ENCODE results near the gene RPS19.
A peak's percentile ranks its signal among the peaks of the same experiment; 100 is the strongest.

DNA sequence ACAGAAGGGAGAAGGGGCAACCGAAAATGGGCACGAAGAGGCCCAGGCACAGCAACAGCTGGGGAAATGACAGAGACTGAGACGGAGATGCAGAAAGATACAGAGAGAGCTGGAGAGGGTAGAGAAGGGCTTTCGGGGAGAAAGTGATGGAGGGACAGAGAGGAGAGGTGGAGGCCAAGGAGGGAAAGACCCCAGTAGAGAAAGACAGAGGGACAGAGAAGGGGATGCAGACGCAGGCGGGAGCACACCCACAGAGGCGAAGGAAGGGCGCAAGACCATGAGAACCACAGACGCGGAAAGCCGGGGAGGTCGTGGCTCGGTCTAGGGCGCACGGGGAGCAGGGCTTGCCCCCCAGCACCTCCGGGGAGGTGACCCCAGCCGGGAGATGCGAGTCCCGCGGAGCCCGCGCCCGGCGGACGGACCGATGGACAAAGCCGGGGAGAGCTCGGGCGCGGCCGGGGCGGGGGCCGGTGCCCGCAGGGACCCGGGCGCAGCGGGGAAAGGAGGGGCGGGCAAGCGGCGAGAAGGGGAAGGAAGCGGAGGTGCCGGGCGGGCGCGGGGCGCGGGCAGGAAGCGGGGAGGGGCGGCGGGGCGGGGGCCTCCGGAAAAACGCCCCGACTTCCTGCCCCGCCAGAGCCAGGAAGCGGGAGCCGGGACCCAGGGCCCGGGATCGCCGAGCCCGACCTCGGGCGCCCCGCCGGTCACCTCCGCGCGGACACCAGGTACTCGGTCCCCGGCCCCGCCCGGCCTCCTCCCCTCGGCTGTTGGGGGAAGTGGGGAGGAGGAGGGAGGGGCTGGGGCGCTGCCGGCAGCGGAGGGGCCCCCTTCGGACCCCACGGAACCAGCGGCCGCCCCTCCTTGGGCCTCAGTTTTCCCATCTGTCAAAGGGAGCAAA, 22.8 kb downstream of the RPS19 start, which contains the start of gene ARHGEF1:
- TF ChIP-seq, protein P1, sequence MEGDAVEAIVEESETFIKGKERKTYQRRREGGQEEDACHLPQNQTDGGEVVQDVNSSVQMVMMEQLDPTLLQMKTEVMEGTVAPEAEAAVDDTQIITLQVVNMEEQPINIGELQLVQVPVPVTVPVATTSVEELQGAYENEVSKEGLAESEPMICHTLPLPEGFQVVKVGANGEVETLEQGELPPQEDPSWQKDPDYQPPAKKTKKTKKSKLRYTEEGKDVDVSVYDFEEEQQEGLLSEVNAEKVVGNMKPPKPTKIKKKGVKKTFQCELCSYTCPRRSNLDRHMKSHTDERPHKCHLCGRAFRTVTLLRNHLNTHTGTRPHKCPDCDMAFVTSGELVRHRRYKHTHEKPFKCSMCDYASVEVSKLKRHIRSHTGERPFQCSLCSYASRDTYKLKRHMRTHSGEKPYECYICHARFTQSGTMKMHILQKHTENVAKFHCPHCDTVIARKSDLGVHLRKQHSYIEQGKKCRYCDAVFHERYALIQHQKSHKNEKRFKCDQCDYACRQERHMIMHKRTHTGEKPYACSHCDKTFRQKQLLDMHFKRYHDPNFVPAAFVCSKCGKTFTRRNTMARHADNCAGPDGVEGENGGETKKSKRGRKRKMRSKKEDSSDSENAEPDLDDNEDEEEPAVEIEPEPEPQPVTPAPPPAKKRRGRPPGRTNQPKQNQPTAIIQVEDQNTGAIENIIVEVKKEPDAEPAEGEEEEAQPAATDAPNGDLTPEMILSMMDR (IDR thresholded peaks at IDR 0.05 in 8 of 11, conservative IDR thresholded peaks at IDR 0.05 in 3 of 11) = peak in 1 of 11 experiments; percentile 18
- peak in 2 of 3 donors; percentile 30 to 46 for TF ChIP-seq POLR2A (IDR thresholded peaks at IDR 0.05)

Data from spleen (tissue), 7 donors.